Neural progenitor cell (in vitro differentiated cells): Measurements from ENCODE around the gene PLK5.

Experiments
- EZH2 ChIP-seq: fragments of 200-600 bp; sonication (generic); IDR thresholded peaks from 2 replicates; pipeline ENCODE4 v1.6.1; 2017; ENCODE audit warnings: antibody characterized with exemption, mild to moderate bottlenecking, moderate library complexity
- TF ChIP-seq, protein P1 (sequence below): fragments of 200-600 bp; sonication (generic); IDR thresholded peaks from 2 replicates; pipeline ENCODE4 v1.5.1; 2017; ENCODE audit warnings: antibody characterized with exemption, mild to moderate bottlenecking

DNA sequence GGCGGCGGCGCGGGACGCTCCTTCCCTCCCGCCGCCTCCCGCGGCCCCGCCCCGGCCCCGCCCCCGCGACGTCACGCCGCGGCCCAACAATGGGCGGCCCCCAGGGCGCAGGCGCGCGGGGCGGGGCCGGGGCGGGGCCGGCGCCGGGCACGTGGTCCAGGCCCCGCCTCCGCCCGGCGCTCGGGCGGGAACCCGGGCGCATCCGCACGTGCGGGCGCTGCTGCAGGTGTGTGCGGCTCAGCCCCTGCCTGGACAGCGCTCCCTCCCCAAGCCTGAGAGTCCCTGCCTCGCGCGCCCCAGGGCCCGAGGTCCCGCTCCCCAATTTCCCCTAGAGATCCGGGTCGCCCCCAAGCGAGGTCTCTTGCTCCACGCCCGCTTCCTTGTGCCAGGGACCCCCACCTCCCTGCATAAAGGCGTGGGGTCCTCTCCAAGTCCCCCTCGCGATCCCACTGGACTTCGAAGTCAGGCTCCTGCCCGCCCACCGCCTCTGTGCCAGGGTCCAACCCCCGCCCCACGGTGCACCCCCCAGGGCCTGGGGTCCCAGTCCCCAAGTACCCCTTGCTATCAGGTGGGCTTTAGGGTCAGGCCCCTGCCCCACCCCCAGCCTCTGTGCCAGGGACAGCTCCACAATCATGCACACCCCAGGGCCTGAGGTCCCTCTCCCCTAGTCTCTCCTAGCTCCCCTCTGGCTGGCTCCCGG is 44.6 kb downstream of the PLK5 start, which contains the start of gene MEX3D:
- TF ChIP-seq, protein P1, sequence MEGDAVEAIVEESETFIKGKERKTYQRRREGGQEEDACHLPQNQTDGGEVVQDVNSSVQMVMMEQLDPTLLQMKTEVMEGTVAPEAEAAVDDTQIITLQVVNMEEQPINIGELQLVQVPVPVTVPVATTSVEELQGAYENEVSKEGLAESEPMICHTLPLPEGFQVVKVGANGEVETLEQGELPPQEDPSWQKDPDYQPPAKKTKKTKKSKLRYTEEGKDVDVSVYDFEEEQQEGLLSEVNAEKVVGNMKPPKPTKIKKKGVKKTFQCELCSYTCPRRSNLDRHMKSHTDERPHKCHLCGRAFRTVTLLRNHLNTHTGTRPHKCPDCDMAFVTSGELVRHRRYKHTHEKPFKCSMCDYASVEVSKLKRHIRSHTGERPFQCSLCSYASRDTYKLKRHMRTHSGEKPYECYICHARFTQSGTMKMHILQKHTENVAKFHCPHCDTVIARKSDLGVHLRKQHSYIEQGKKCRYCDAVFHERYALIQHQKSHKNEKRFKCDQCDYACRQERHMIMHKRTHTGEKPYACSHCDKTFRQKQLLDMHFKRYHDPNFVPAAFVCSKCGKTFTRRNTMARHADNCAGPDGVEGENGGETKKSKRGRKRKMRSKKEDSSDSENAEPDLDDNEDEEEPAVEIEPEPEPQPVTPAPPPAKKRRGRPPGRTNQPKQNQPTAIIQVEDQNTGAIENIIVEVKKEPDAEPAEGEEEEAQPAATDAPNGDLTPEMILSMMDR, result no peak
- TF ChIP-seq EZH2, result no peak
